ENCODE data around the gene ISG15. TPM values are rescaled to one million over a fixed set of nuclear protein-coding genes. Genes with fewer than 3 reads are reported as not detected.

The ISG15 gene
- total and polyA plus RNA-seq, 9 of the 15 experiments (the other 6 are each of a cell fraction or from before 2014, with no cell fraction given), result 0.40 to 58.3 (median 12.2) TPM

DNA sequence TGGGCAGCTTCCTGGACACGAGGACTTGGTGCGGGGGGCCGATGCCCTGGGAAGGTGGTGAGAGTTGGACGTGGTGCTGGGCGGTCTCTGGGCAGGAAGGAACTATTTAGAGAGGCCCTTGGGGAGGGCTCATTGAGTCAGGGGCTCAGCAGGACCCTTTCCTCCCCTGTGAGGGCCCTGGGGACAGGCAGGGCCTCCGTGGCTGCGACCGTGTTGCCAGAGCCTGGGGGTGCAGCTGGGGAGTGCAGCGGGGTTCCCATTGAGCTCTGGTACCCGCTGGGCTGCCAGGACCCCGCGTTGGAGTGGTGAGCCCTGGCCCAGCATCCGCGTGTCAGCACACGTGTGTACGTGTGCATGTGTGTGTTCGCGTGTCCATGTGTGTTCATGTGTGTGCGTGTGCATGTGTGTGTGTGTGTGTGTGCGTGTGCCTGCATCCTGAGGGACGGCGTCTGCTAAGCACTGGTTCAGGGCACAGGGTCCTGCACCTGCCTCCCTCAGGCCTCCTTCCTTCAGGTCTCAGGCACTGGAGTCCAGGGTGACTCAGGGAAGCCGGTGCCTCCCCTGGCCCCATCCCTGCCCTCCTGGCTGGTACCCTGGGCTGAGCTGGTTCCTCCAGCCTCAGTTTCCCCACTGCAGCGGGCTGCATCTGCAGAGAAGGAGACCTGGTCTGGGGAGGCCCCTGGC lies 50.1 kb downstream of the ISG15 start (continued):
- TF ChIP-seq, protein P1, sequence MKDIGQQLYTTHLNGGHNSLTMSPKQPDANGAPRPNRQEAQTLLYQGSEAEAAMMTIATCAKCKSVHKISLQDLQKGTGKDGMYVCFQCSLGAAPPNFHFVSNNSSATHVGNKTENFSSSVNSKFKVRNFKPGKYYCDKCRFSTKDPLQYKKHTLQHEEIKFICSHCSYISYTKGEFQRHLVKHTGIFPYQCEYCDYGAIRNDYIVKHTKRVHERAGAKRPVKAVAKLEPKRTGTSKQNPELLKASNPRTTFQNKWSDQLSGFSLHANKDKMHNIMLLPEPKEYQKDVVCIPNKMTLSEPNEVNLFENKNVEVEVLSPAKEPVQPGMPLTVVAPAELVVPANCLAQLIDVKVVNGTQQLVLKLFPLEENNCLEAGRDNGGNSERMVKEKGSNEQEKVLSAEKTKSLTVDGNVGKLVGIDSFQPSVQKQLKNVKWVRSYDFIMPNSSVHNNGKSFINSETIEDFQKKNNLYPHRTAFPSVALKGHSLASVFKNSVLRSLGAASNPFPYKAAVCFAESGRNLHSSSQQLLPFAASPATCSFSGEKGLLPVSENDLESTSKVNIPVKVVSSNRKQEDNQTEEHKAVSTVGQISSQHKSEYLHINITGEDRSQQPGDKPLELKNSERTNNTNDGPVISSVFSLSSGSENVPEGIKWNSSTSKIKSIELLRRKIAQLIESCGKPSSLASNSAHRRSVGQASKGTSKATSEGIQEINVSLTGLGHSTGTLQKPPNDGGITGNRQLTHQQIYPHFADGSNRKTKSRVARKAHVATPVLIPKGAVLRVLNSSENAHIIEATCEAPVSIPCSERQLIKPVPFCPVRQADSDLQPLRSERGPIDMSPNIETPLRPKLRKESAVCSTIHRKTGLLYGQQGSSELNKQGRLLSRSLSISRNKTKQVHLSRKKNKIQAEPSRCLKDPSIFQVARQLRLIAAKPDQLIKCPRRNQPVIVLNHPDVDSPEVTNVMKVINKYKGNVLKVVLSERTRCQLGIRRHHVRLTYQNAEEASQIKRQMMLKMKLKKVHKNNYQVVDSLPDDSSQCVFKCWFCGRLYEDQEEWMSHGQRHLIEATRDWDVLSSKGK (CRISPR knock-in tag; IDR thresholded peaks at IDR 0.05), result no peak
- TF ChIP-seq NFE2 (IDR thresholded peaks at IDR 0.05; ENCODE audit: low read depth), result no peak
- 0 out of 2 replicates have a peak, but pooled peaks have one; percentile 33 for TF ChIP-seq ZNF324 (CRISPR knock-in tag; IDR thresholded peaks at IDR 0.05)
- no peak for TF ChIP-seq CBX8 (IDR thresholded peaks at IDR 0.05; ENCODE audit: borderline replicate concordance, extremely low read depth, low read depth, low read length, poor library complexity, severe bottlenecking)
- TF ChIP-seq, protein P2, sequence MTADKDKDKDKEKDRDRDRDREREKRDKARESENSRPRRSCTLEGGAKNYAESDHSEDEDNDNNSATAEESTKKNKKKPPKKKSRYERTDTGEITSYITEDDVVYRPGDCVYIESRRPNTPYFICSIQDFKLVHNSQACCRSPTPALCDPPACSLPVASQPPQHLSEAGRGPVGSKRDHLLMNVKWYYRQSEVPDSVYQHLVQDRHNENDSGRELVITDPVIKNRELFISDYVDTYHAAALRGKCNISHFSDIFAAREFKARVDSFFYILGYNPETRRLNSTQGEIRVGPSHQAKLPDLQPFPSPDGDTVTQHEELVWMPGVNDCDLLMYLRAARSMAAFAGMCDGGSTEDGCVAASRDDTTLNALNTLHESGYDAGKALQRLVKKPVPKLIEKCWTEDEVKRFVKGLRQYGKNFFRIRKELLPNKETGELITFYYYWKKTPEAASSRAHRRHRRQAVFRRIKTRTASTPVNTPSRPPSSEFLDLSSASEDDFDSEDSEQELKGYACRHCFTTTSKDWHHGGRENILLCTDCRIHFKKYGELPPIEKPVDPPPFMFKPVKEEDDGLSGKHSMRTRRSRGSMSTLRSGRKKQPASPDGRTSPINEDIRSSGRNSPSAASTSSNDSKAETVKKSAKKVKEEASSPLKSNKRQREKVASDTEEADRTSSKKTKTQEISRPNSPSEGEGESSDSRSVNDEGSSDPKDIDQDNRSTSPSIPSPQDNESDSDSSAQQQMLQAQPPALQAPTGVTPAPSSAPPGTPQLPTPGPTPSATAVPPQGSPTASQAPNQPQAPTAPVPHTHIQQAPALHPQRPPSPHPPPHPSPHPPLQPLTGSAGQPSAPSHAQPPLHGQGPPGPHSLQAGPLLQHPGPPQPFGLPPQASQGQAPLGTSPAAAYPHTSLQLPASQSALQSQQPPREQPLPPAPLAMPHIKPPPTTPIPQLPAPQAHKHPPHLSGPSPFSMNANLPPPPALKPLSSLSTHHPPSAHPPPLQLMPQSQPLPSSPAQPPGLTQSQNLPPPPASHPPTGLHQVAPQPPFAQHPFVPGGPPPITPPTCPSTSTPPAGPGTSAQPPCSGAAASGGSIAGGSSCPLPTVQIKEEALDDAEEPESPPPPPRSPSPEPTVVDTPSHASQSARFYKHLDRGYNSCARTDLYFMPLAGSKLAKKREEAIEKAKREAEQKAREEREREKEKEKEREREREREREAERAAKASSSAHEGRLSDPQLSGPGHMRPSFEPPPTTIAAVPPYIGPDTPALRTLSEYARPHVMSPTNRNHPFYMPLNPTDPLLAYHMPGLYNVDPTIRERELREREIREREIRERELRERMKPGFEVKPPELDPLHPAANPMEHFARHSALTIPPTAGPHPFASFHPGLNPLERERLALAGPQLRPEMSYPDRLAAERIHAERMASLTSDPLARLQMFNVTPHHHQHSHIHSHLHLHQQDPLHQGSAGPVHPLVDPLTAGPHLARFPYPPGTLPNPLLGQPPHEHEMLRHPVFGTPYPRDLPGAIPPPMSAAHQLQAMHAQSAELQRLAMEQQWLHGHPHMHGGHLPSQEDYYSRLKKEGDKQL (CRISPR knock-in tag; IDR thresholded peaks at IDR 0.05; ENCODE audit: borderline replicate concordance), result no peak
- 0 out of 2 replicates have a peak, but pooled peaks have one; percentile 28 for TF ChIP-seq CC2D1A (IDR thresholded peaks at IDR 0.05)
- TF ChIP-seq STAG1 (CRISPR knock-in tag; IDR thresholded peaks at IDR 0.05; ENCODE audit: borderline replicate concordance), result peak; percentile 75
- no peak for TF ChIP-seq SNAPC5 (CRISPR knock-in tag; IDR thresholded peaks at IDR 0.05)
- 0 out of 2 replicates have a peak, but pooled peaks have one; percentile 86 for TF ChIP-seq ZNF282 (CRISPR knock-in tag; IDR thresholded peaks at IDR 0.05)
- TF ChIP-seq KAT7 (CRISPR knock-in tag; IDR thresholded peaks at IDR 0.05; ENCODE audit: borderline replicate concordance), result no peak
- no peak for TF ChIP-seq GABPB1 (CRISPR knock-in tag; IDR thresholded peaks at IDR 0.05)
- no peak for TF ChIP-seq ZFP36 (IDR thresholded peaks at IDR 0.05; ENCODE audit: low read depth, low read length, partially characterized antibody)
- TF ChIP-seq BCLAF1 (IDR thresholded peaks at IDR 0.05; ENCODE audit: borderline replicate concordance in 1 of 2, control insufficient read depth in 1 of 2, low read depth in 2 of 2, low read length in 1 of 2), result no peak
